GM23338 (cell line): ENCODE results near the gene TEX26. TPM values are rescaled to one million over a fixed set of nuclear protein-coding genes. Genes with fewer than 3 reads are reported as not detected.

Experiments
- ATAC-seq: fragments of 200-7000 bp; cut with Tn5 transposase; 3 replicates; pipeline ENCODE4 v1.9.1; 2020
- DNase-seq: peaks from one replicate; pipeline ENCODE4 v3.0.0-alpha.2; 2015; ENCODE audit warnings: low spot score
- H2AFZ ChIP-seq: fragments of 200-600 bp; sonication (generic); 2 replicates; pipeline ENCODE4 v1.8.0; 2016; ENCODE audit warnings: antibody characterized with exemption, mild to moderate bottlenecking, moderate library complexity
- H3F3A ChIP-seq: fragments of 200-600 bp; sonication (generic); replicated peaks from 2 replicates; pipeline ENCODE4 v1.8.0; 2017; ENCODE audit warnings: antibody characterized with exemption, mixed run types, low read depth
- H3K27ac ChIP-seq: fragments of 200-600 bp; sonication (generic); 2 replicates; pipeline ENCODE4 v1.6.1; 2016; ENCODE audit warnings: low read depth
- H3K27me3 ChIP-seq: fragments of 200-600 bp; sonication (generic); 2 replicates; pipeline ENCODE4 v1.8.0; 2016; ENCODE audit warnings: mild to moderate bottlenecking, mixed run types, moderate library complexity; ENCODE audit not compliant: insufficient read depth
- H3K36me3 ChIP-seq: fragments of 200-600 bp; sonication (generic); 2 replicates; pipeline ENCODE4 v1.8.0; 2016; ENCODE audit warnings: mild to moderate bottlenecking; ENCODE audit not compliant: insufficient read depth
- H3K4me1 ChIP-seq: fragments of 200-600 bp; sonication (generic); 2 replicates; pipeline ENCODE4 v1.8.0; 2016; ENCODE audit warnings: mild to moderate bottlenecking, moderate library complexity; ENCODE audit not compliant: insufficient read depth
- H3K4me2 ChIP-seq: fragments of 200-600 bp; sonication (generic); 2 replicates; pipeline ENCODE4 v1.7.1; 2017; ENCODE audit warnings: mixed run types
- H3K4me3 ChIP-seq: fragments of 200-600 bp; sonication (generic); 2 replicates; pipeline ENCODE4 v1.6.1; 2016; ENCODE audit warnings: mixed run types
- H3K79me2 ChIP-seq: fragments of 200-600 bp; sonication (generic); replicated peaks from 2 replicates; pipeline ENCODE4 v1.8.0; 2017; ENCODE audit warnings: mild to moderate bottlenecking; ENCODE audit not compliant: insufficient read depth
- H3K9me2 ChIP-seq: fragments of 200-600 bp; sonication (generic); 2 replicates; pipeline ENCODE4 v1.8.0; 2017; ENCODE audit not compliant: insufficient read depth
- H4K20me1 ChIP-seq: fragments of 200-600 bp; sonication (generic); replicated peaks from 2 replicates; pipeline ENCODE4 v1.8.0; 2017; ENCODE audit warnings: mild to moderate bottlenecking; ENCODE audit not compliant: insufficient read depth
- H3K27ac Mint-ChIP-seq: 2 replicates; pipeline ENCODE4 v1.8.0; 2020; ENCODE audit warnings: inconsistent platforms, mild to moderate bottlenecking, moderate library complexity, mixed read lengths
- H3K27me3 Mint-ChIP-seq: 3 replicates; pipeline ENCODE4 v1.8.0; 2022; ENCODE audit warnings: low read depth, mild to moderate bottlenecking, moderate library complexity, mixed read lengths, inconsistent platforms; ENCODE audit not compliant: insufficient read depth, poor library complexity
- H3K36me3 Mint-ChIP-seq: 3 replicates; pipeline ENCODE4 v1.8.0; 2021; ENCODE audit warnings: low read depth, mild to moderate bottlenecking, inconsistent platforms, moderate library complexity, mixed read lengths
- H3K4me1 Mint-ChIP-seq: 3 replicates; pipeline ENCODE4 v1.8.0; 2020; ENCODE audit warnings: mild to moderate bottlenecking, inconsistent platforms, mixed read lengths
- H3K4me3 Mint-ChIP-seq: 3 replicates; pipeline ENCODE4 v1.8.0; 2021; ENCODE audit warnings: moderate library complexity, mild to moderate bottlenecking, inconsistent platforms, mixed read lengths
- H3K9me3 Mint-ChIP-seq: 3 replicates; pipeline ENCODE4 v1.8.0; 2020; ENCODE audit warnings: moderate library complexity, mild to moderate bottlenecking, inconsistent platforms, mixed read lengths
- CREB1 ChIP-seq: fragments of 250-450 bp; sonication (Bioruptor Pico); IDR thresholded peaks from 2 replicates; pipeline ENCODE4 v1.5.0; 2020; ENCODE audit warnings: low read depth, mild to moderate bottlenecking, moderate library complexity
- ETS1 ChIP-seq: IDR thresholded peaks from 2 replicates; pipeline ENCODE4 v1.6.1; 2016; ENCODE audit warnings: antibody characterized with exemption
- EZH2 ChIP-seq: fragments of 200-600 bp; sonication (generic); IDR thresholded peaks from one replicate; pipeline ENCODE4 v1.8.0; 2017; ENCODE audit warnings: antibody characterized with exemption, mild to moderate bottlenecking, low read depth; ENCODE audit not compliant: unreplicated experiment
- EZH2phosphoT487 ChIP-seq: fragments of 200-600 bp; sonication (generic); IDR thresholded peaks from one replicate; pipeline ENCODE4 v1.8.1; 2018; ENCODE audit warnings: antibody characterized with exemption; ENCODE audit not compliant: unreplicated experiment
- JUNB ChIP-seq: IDR thresholded peaks from one replicate; pipeline ENCODE4 v1.6.1; 2016; ENCODE audit warnings: antibody characterized with exemption; ENCODE audit not compliant: unreplicated experiment
- NANOG ChIP-seq: IDR thresholded peaks from 2 replicates; pipeline ENCODE4 v1.6.1; 2016; ENCODE audit warnings: antibody characterized with exemption, borderline replicate concordance
- POLR2AphosphoS5 ChIP-seq: IDR thresholded peaks from 2 replicates; pipeline ENCODE4 v1.6.1; 2016; ENCODE audit warnings: antibody characterized with exemption, low read depth
- polyA plus RNA-seq: library from polyadenylated mRNA; unstranded; fragments of >200 nt; fragmentation: Nextera tagmentation; extraction: Ambion mirVana; gene quantifications from 2 replicates; pipeline ENCODE4 v1.2.1, GENCODE V29; 2016
- total RNA-seq: library from RNA; depleted of rRNA; stranded (reverse); fragments of >200 nt; shearing (Covaris generic); gene quantifications from 2 replicates; pipeline ENCODE4 v1.2.3, GENCODE V29; 2014
- TF ChIP-seq, protein P1 (sequence below), 2 experiments: fragments of 200-600 bp in 1 of 2; sonication (generic) in 1 of 2; conservative IDR thresholded peaks; 2 replicates each; pipeline versions ENCODE4 v1.5.1 to v1.6.1; 2016 to 2017; ENCODE audit warnings: antibody characterized with exemption in 2 of 2, low read depth in 2 of 2, mild to moderate bottlenecking in 2 of 2, moderate library complexity in 1 of 2
- TF ChIP-seq, protein P2 (sequence below): fragments of 250-450 bp; sonication (Bioruptor Pico); IDR thresholded peaks from 2 replicates; pipeline ENCODE4 v1.5.0; 2020; ENCODE audit warnings: mild to moderate bottlenecking, moderate library complexity

Gene TEX26
- total and polyA plus RNA-seq, 2 experiments from 2014 or later: not detected

- TF ChIP-seq ETS1 (no peak), NANOG (no peak), CREB1 (no peak), EZH2phosphoT487 (no peak), EZH2 (no peak), POLR2AphosphoS5 (no peak)
- TF ChIP-seq, protein P1, sequence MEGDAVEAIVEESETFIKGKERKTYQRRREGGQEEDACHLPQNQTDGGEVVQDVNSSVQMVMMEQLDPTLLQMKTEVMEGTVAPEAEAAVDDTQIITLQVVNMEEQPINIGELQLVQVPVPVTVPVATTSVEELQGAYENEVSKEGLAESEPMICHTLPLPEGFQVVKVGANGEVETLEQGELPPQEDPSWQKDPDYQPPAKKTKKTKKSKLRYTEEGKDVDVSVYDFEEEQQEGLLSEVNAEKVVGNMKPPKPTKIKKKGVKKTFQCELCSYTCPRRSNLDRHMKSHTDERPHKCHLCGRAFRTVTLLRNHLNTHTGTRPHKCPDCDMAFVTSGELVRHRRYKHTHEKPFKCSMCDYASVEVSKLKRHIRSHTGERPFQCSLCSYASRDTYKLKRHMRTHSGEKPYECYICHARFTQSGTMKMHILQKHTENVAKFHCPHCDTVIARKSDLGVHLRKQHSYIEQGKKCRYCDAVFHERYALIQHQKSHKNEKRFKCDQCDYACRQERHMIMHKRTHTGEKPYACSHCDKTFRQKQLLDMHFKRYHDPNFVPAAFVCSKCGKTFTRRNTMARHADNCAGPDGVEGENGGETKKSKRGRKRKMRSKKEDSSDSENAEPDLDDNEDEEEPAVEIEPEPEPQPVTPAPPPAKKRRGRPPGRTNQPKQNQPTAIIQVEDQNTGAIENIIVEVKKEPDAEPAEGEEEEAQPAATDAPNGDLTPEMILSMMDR (conservative IDR thresholded peaks at IDR 0.05; ENCODE audit: low read depth in 2 of 2): no peak
Measured at GRCh38 chr13:30904043-30904442, 28.4 kb upstream of the TEX26 start (continued).

- peak within 1 kb of the TSS; percentile 83 for H3K4me2 ChIP-seq
- peaks cover 50% of the 10 kb centered on the region for H3K27me3 ChIP-seq
- Mint-ChIP-seq H3K4me3 (peak within 1 kb of the TSS; percentile 61), H3K27me3 (peaks cover 30% of the 10 kb centered on the region), H3K9me3 (no peaks in the 10 kb centered on the region), H3K36me3 (no peaks in the 10 kb centered on the region), H3K27ac (no peak within 1 kb of the TSS), H3K4me1 (peaks cover 7% of the 10 kb centered on the region)
- H3K36me3 ChIP-seq: no peaks in the 10 kb centered on the region
- H3K4me1 ChIP-seq: no peaks in the 10 kb centered on the region
- no peaks in the 10 kb centered on the region for H3F3A ChIP-seq
- H3K79me2 ChIP-seq: no peaks in the 10 kb centered on the region
- H3K9me2 ChIP-seq: 0 out of 2 replicates have a peak, but pooled peaks cover 7% of the 10 kb centered on the region
- no peaks in the 10 kb centered on the region for H4K20me1 ChIP-seq
- peak within 1 kb of the TSS; percentile 84 for H2AFZ ChIP-seq
- peak within 1 kb of the TSS; percentile 64 for H3K4me3 ChIP-seq
- peak; percentile 60 for ATAC-seq
- no peak within 1 kb of the TSS for H3K27ac ChIP-seq
- DNase-seq: no peak
- no peak for TF ChIP-seq JUNB
- TF ChIP-seq POLR2AphosphoS5: no peak
- TF ChIP-seq EZH2phosphoT487: no peak
- no peak for TF ChIP-seq CREB1
- TF ChIP-seq, protein P1 (conservative IDR thresholded peaks at IDR 0.05; ENCODE audit: low read depth in 2 of 2): no peak
- TF ChIP-seq, protein P2, sequence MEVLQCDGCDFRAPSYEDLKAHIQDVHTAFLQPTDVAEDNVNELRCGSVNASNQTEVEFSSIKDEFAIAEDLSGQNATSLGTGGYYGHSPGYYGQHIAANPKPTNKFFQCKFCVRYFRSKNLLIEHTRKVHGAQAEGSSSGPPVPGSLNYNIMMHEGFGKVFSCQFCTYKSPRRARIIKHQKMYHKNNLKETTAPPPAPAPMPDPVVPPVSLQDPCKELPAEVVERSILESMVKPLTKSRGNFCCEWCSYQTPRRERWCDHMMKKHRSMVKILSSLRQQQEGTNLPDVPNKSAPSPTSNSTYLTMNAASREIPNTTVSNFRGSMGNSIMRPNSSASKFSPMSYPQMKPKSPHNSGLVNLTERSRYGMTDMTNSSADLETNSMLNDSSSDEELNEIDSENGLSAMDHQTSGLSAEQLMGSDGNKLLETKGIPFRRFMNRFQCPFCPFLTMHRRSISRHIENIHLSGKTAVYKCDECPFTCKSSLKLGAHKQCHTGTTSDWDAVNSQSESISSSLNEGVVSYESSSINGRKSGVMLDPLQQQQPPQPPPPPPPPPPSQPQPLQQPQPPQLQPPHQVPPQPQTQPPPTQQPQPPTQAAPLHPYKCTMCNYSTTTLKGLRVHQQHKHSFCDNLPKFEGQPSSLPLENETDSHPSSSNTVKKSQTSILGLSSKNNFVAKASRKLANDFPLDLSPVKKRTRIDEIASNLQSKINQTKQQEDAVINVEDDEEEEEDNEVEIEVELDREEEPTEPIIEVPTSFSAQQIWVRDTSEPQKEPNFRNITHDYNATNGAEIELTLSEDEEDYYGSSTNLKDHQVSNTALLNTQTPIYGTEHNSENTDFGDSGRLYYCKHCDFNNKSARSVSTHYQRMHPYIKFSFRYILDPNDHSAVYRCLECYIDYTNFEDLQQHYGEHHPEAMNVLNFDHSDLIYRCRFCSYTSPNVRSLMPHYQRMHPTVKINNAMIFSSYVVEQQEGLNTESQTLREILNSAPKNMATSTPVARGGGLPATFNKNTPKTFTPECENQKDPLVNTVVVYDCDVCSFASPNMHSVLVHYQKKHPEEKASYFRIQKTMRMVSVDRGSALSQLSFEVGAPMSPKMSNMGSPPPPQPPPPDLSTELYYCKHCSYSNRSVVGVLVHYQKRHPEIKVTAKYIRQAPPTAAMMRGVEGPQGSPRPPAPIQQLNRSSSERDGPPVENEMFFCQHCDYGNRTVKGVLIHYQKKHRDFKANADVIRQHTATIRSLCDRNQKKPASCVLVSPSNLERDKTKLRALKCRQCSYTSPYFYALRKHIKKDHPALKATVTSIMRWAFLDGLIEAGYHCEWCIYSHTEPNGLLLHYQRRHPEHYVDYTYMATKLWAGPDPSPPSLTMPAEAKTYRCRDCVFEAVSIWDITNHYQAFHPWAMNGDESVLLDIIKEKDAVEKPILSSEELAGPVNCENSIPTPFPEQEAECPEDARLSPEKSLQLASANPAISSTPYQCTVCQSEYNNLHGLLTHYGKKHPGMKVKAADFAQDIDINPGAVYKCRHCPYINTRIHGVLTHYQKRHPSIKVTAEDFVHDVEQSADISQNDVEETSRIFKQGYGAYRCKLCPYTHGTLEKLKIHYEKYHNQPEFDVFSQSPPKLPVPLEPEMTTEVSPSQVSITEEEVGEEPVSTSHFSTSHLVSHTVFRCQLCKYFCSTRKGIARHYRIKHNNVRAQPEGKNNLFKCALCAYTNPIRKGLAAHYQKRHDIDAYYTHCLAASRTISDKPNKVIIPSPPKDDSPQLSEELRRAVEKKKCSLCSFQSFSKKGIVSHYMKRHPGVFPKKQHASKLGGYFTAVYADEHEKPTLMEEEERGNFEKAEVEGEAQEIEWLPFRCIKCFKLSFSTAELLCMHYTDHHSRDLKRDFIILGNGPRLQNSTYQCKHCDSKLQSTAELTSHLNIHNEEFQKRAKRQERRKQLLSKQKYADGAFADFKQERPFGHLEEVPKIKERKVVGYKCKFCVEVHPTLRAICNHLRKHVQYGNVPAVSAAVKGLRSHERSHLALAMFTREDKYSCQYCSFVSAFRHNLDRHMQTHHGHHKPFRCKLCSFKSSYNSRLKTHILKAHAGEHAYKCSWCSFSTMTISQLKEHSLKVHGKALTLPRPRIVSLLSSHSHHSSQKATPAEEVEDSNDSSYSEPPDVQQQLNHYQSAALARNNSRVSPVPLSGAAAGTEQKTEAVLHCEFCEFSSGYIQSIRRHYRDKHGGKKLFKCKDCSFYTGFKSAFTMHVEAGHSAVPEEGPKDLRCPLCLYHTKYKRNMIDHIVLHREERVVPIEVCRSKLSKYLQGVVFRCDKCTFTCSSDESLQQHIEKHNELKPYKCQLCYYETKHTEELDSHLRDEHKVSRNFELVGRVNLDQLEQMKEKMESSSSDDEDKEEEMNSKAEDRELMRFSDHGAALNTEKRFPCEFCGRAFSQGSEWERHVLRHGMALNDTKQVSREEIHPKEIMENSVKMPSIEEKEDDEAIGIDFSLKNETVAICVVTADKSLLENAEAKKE (CRISPR knock-in tag): no peak
Measured at GRCh38 chr13:30905932-30906383, 26.5 kb upstream of the TEX26 start, which contains the start of gene MEDAG. TSS of gene MEDAG (plus strand) at chr13:30906271. CDS start at chr13:30906516, 245 bp downstream.
